Uterus (tissue), 2 donors: ENCODE measurements around the gene CDH8.

Experiments
- CTCF ChIP-seq, 4 experiments: fragments of 200-600 bp in 2 of 4; fragments of 450-650 bp in 2 of 4; sonication (generic) in 2 of 4; IDR thresholded peaks; one replicate each; pipeline ENCODE4 v1.5.1; 2016 to 2019; ENCODE audit warnings: antibody characterized with exemption in 4 of 4, mild to moderate bottlenecking in 2 of 4, moderate library complexity in 1 of 4
- POLR2A ChIP-seq, 2 donors: fragments of 450-650 bp; IDR thresholded peaks; one replicate each; pipeline ENCODE4 v1.6.1; 2016; ENCODE audit warnings: antibody characterized with exemption in 2 of 2, mild to moderate bottlenecking in 1 of 2, moderate library complexity in 1 of 2

- TF ChIP-seq CTCF (IDR thresholded peaks at IDR 0.05) (no peak), POLR2A (IDR thresholded peaks at IDR 0.05) (no peak)
Observed at GRCh38 chr16:62050793-62051192, 14.6 kb upstream of the CDH8 start.
